Suprapubic skin (tissue), 4 donors: ENCODE measurements around the gene ADAM11.

Experiments used
- EP300 ChIP-seq: sonication (generic); formaldehyde crosslinking; IDR thresholded peaks from one replicate; pipeline ENCODE4 v1.6.1; 2017; ENCODE audit warnings: antibody characterized with exemption
- POLR2A ChIP-seq, 2 donors: fragments of 450-650 bp; IDR thresholded peaks; one replicate each; pipeline ENCODE4 v1.6.1; 2017; ENCODE audit warnings: antibody characterized with exemption in 2 of 2, mild to moderate bottlenecking in 2 of 2, moderate library complexity in 2 of 2
- POLR2AphosphoS5 ChIP-seq, 3 donors: sonication (generic); formaldehyde crosslinking; IDR thresholded peaks; one replicate each; pipeline ENCODE4 v1.6.1; 2017; ENCODE audit warnings: antibody characterized with exemption in 3 of 3
- TF ChIP-seq, protein P1 (sequence below), 2 donors: fragments of 200-600 bp in 1 of 2; fragments of 450-650 bp in 1 of 2; sonication (generic) in 1 of 2; IDR thresholded peaks; one replicate each; pipeline ENCODE4 v1.5.1; 2016 to 2019; ENCODE audit warnings: antibody characterized with exemption in 2 of 2, mild to moderate bottlenecking in 1 of 2, moderate library complexity in 1 of 2

DNA sequence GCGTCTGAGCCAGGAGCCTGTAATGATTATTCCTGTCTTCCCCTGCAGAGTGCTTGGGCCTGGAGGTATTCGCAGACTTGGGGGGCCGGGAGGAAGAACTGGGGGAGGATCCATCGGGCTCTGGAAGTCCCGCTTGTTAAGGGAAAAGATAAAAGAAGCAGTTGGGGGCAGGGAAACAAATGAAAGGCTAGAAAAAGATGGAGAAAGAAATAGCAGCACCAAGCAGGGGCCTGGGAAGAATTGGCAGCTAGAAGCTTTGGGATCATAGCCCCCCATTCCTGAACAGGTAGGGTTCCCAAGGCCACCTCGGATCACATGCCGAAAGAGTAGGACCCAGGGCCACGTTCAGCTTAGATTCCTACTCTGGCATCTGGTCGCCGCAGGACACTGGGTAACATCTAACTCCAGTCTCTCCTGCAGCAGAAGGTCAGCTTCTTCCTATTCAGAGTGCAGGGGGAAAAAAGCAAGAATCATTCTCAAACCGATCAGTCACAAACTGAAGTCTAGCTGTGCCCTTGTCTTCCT lies 23.6 kb downstream of the ADAM11 start:
- TF ChIP-seq, protein P1, sequence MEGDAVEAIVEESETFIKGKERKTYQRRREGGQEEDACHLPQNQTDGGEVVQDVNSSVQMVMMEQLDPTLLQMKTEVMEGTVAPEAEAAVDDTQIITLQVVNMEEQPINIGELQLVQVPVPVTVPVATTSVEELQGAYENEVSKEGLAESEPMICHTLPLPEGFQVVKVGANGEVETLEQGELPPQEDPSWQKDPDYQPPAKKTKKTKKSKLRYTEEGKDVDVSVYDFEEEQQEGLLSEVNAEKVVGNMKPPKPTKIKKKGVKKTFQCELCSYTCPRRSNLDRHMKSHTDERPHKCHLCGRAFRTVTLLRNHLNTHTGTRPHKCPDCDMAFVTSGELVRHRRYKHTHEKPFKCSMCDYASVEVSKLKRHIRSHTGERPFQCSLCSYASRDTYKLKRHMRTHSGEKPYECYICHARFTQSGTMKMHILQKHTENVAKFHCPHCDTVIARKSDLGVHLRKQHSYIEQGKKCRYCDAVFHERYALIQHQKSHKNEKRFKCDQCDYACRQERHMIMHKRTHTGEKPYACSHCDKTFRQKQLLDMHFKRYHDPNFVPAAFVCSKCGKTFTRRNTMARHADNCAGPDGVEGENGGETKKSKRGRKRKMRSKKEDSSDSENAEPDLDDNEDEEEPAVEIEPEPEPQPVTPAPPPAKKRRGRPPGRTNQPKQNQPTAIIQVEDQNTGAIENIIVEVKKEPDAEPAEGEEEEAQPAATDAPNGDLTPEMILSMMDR (IDR thresholded peaks at IDR 0.05), result no peak
- TF ChIP-seq POLR2A (IDR thresholded peaks at IDR 0.05), result no peak
- no peak for TF ChIP-seq POLR2AphosphoS5 (IDR thresholded peaks at IDR 0.05)
- no peak for TF ChIP-seq EP300
